ENCODE results near the gene HRCT1. TPM values are rescaled to one million over a fixed set of nuclear protein-coding genes. Genes with fewer than 3 reads are reported as not detected.
A peak's percentile ranks its signal among the peaks of the same experiment; 100 is the strongest.

Gene HRCT1
- total RNA-seq, 1 experiment from 2014 or later, result not detected

DNA sequence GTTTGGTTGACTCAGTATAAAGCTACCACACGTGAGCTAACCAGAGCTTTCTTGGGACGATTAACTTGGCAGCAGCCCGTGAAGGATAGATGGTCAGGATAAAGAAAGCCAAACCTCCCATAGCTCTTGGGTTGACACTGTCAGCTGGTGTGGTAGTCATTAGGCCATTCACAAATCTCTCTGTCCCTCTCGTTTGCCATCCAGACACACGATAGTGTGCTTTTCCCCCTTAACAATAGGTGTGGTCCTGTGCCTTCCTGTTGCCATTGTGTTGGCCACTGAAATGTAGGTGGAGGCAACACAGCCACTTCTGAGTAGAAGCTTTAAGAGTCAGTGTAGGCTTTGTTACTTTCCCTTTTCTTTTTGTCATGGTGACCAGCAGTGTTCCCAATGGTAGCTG is 47.5 kb upstream of the HRCT1 start:
- H3K27ac ChIP-seq (ENCODE audit: low read depth, low read length, poor library complexity, severe bottlenecking), result no peak overlapping the region
- no peak overlapping the region for H3K4me3 ChIP-seq (ENCODE audit: low read depth, low read length, poor library complexity, severe bottlenecking)
- no peaks in the 10 kb centered on the region for H3K9me3 ChIP-seq (ENCODE audit: low read depth, low read length, poor library complexity, severe bottlenecking)
- H3K4me1 ChIP-seq (ENCODE audit: insufficient read depth, low read length, poor library complexity, severe bottlenecking), result no peaks in the 10 kb centered on the region
- no peaks in the 10 kb centered on the region for H3K27me3 ChIP-seq (replicated peaks; ENCODE audit: insufficient read depth, low read depth, low read length, poor library complexity)
- BruUV-seq (replicated peaks), result no TSS peak
- intact Hi-C loops (cut with micrococcal nuclease; ENCODE audit: unreplicated experiment), result no loop called here
- CTCF ChIA-PET, result no interaction called here
- no peak for DNase-seq (ENCODE audit: low spot score)
- POLR2A ChIA-PET (ENCODE audit: low non-redundant PET), result no interaction called here
- TF ChIP-seq, protein P1, sequence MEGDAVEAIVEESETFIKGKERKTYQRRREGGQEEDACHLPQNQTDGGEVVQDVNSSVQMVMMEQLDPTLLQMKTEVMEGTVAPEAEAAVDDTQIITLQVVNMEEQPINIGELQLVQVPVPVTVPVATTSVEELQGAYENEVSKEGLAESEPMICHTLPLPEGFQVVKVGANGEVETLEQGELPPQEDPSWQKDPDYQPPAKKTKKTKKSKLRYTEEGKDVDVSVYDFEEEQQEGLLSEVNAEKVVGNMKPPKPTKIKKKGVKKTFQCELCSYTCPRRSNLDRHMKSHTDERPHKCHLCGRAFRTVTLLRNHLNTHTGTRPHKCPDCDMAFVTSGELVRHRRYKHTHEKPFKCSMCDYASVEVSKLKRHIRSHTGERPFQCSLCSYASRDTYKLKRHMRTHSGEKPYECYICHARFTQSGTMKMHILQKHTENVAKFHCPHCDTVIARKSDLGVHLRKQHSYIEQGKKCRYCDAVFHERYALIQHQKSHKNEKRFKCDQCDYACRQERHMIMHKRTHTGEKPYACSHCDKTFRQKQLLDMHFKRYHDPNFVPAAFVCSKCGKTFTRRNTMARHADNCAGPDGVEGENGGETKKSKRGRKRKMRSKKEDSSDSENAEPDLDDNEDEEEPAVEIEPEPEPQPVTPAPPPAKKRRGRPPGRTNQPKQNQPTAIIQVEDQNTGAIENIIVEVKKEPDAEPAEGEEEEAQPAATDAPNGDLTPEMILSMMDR (conservative IDR thresholded peaks at IDR 0.05; ENCODE audit: low read depth, low read length), result no peak
- TF ChIP-seq EZH2 (IDR thresholded peaks at IDR 0.05; ENCODE audit: borderline replicate concordance, low read depth, low read length, poor library complexity, severe bottlenecking), result no peak
- H3K36me3 ChIP-seq (ENCODE audit: insufficient read depth, low read length, poor library complexity, severe bottlenecking), result no peaks in the 10 kb centered on the region

DNA sequence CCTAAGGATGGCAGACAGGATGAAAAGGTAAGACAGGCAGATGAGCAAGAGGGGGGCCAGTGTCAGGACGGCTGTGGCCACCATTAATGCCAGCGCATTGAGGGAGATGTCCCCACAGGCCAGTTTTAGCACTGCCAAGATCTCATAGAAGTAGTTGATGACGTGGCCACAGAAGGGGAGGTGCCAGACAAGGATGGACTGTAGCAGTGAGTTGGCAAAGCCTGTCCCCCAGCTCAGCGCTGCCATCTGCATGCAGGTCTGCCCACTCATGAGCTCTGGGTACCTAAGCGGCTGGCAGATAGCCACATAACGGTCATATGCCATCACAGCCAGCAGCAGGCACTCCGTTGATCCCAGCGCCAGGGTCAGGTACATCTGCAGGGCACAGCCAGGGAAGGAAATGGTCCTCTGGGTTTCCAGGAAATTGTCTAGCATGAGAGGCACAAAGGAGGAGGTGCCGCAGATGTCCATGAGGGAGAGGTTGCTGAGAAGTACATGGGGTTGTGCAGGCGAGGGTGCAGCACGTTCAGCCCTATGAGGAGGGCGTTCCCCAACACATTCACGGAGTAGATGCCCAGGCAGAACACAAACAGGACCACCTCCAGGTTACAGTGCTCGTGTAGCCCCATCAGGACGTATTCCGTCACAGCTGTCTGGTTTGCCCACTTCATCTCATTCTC is 46.6 kb upstream of the HRCT1 start:
- Histone ChIP-seq H3K36me3 (ENCODE audit: insufficient read depth, low read length, poor library complexity, severe bottlenecking) (no peaks in the 10 kb centered on the region), H3K9me3 (ENCODE audit: low read depth, low read length, poor library complexity, severe bottlenecking) (no peaks in the 10 kb centered on the region), H3K27ac (ENCODE audit: low read depth, low read length, poor library complexity, severe bottlenecking) (no peak overlapping the region), H3K27me3 (replicated peaks; ENCODE audit: insufficient read depth, low read depth, low read length, poor library complexity) (no peaks in the 10 kb centered on the region), H3K4me1 (ENCODE audit: insufficient read depth, low read length, poor library complexity, severe bottlenecking) (no peaks in the 10 kb centered on the region), H3K4me3 (ENCODE audit: low read depth, low read length, poor library complexity, severe bottlenecking) (no peak overlapping the region)
- POLR2A ChIA-PET (ENCODE audit: low non-redundant PET), result no interaction called here
- TF ChIP-seq, protein P1 (conservative IDR thresholded peaks at IDR 0.05; ENCODE audit: low read depth, low read length), result no peak
- TF ChIP-seq EZH2 (IDR thresholded peaks at IDR 0.05; ENCODE audit: borderline replicate concordance, low read depth, low read length, poor library complexity, severe bottlenecking), result no peak
- intact Hi-C loops (cut with micrococcal nuclease; ENCODE audit: unreplicated experiment), result no loop called here
- peak; percentile 22 for DNase-seq (ENCODE audit: low spot score)
- CTCF ChIA-PET, result no interaction called here
- no TSS peak for BruUV-seq (replicated peaks)

DNA sequence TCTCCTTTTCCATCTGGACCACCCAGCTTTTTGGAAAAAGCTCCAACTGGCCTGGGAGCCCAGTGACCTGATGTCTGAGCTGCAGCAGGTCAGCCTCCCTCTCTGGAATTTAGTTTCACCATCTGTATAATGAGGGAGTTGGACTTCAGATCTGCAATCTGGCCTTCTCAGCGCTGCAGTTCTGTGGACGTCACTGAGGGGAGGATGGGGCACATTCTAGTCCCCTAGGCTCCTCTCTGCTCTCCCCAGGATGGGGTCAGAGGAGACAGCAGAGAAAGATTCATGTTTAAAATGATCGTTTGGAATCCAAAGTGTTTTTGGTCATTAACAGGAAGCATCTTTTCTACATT is 46.0 kb upstream of the HRCT1 start:
- H3K27ac ChIP-seq (ENCODE audit: low read depth, low read length, poor library complexity, severe bottlenecking), result no peak overlapping the region
- no peak for DNase-seq (ENCODE audit: low spot score)
- no peaks in the 10 kb centered on the region for H3K27me3 ChIP-seq (replicated peaks; ENCODE audit: insufficient read depth, low read depth, low read length, poor library complexity)
- intact Hi-C loops (cut with micrococcal nuclease; ENCODE audit: unreplicated experiment), result no loop called here
- TF ChIP-seq, protein P1 (conservative IDR thresholded peaks at IDR 0.05; ENCODE audit: low read depth, low read length), result no peak
- TF ChIP-seq EZH2 (IDR thresholded peaks at IDR 0.05; ENCODE audit: borderline replicate concordance, low read depth, low read length, poor library complexity, severe bottlenecking), result no peak
- no peak overlapping the region for H3K4me3 ChIP-seq (ENCODE audit: low read depth, low read length, poor library complexity, severe bottlenecking)
- no TSS peak for BruUV-seq (replicated peaks)
- CTCF ChIA-PET, result no interaction called here
- no peaks in the 10 kb centered on the region for H3K36me3 ChIP-seq (ENCODE audit: insufficient read depth, low read length, poor library complexity, severe bottlenecking)
- POLR2A ChIA-PET (ENCODE audit: low non-redundant PET), result no interaction called here
- H3K4me1 ChIP-seq (ENCODE audit: insufficient read depth, low read length, poor library complexity, severe bottlenecking), result no peaks in the 10 kb centered on the region
- no peaks in the 10 kb centered on the region for H3K9me3 ChIP-seq (ENCODE audit: low read depth, low read length, poor library complexity, severe bottlenecking)
